PC-9 (cell line): ENCODE data around the gene SLC6A9.

ENCODE experiments used
- CTCF ChIP-seq: fragments of 200-600 bp; sonication (generic); conservative IDR thresholded peaks from 2 replicates; pipeline ENCODE4 v1.6.1; 2017; ENCODE audit warnings: mixed run types, antibody characterized with exemption, mild to moderate bottlenecking, moderate library complexity
- EZH2 ChIP-seq: fragments of 200-600 bp; sonication (generic); IDR thresholded peaks from 2 replicates; pipeline ENCODE4 v1.8.0; 2017; ENCODE audit warnings: antibody characterized with exemption, low read depth

GRCh38 chr1:44002606-44003157 is 28.6 kb downstream of the SLC6A9 start:
- no peak for TF ChIP-seq EZH2
- TF ChIP-seq CTCF, result peak; percentile 33; the same call in 1 of the 2 replicates
